NCI-H2171 (cell line): Measurements from ENCODE around the gene AKNAD1.

Experiments used
- DNase-seq: peaks from one replicate; lab custom pipeline; 2025; lab: John Stamatoyannopoulos, UW

The AKNAD1 gene

DNA sequence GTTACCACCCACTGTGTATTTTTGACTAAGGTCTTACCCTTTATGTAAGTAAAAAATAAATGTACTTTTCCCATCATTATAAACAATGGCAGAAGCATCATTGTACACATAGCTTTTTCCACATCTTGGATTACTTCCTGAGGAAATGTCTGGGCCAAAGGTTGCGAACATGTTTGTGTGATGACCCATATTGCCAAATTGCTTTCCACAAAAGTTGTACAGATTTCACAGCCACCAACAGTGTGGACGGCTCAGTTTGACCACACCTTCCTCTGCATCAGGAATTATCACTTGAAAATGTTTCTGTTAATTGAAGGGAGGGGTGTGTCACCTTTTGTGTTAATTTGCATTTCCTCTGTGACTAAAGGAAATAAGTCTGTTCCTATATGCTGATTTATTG, 25.7 kb downstream of the AKNAD1 start:
- DNase-seq = no peak

DNA sequence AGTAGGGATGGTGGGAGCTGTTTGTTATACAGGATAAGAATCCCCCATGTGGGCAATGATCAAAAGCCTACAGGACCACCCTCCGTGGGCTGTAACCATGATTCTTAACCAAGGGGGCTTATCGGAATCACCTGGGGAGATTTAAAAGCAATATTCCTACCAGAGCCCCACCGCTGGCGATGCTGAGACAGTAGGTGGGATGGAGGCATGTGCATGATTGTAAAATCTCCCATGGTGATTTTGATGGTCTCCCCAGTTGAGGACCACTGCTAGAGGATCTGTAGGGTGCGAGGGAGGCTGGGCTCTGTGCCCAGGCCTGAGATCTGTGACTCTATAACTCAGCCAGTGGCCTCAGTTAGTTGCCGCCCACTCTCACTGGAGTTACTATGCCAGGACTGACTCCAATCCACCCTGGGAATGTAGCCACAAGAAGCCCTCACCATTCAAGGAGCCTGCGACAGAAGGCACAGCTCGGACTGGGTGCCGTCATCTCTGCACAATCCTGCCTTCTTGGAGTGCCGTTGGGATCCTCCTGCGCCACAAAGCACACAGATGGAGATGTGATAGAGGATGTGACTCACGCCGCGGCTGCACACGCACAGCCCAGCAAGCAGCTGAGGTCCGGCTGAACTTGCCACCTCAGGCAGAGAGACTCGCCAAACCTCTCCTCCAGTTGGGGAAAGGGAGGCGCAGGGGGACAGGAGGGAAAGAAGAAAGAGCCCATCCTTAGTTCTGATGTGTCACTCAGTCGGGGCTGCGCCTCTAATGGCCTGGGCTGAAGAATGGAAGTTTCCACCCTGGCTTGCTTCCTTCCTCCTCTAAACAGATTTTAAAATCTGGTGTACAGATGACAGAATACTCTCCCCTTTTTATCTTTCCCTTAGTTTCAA, 26.5 kb downstream of the AKNAD1 start:
- no peak for DNase-seq

DNA sequence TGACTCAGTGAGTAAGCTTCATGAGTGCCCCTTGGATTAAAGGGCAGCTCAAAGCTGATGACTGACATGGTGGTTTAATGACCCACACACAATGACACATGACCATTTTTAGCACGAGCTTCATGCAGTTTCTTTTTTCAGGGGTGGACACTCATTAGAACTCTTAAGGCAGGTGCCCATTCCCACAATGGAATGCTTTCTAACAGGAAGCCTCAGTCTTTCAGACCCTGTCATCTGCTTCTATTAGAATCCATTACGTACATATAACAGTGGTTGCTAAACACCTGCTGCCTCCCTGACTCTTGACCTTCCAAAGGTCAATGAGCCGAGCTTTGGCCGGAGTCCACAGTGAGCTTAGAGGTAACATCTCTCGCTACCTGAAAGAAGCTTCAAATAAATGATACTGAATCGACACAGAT, 27.4 kb downstream of the AKNAD1 start:
- no peak for DNase-seq

GRCh38 chr1:108828074-108828961, 28.6 kb downstream of the AKNAD1 start:
- DNase-seq = peak; percentile 53

DNA sequence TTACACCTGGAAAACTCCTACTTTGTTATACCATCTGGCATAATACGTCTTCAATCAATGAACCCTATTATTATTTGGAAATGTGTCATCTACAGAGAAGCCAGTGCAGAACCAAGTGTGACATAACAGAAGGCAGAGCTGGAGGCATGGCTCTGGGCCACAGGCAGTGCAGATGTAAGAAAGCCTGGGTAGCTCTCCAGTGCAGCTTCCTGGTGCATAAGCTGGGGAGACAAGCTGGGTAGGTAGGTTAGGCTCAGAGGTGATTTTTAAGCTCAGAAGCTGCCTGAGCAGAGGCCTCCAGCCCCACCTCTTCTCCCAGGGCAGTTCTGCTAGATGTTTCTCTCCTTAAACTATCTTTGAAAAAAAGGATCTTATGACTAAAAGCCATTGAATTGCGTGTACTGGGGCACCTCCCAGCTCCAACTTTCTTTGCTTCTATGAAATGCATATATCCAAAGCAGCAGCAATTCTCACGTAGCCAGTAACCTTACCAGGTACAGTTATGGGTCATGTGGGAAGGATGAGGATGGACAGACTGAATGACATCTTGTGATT, 30.7 kb downstream of the AKNAD1 start:
- peak; percentile 68 for DNase-seq

- no peak for DNase-seq
Measured at GRCh38 chr1:108824051-108824450, 32.8 kb downstream of the AKNAD1 start.

DNA sequence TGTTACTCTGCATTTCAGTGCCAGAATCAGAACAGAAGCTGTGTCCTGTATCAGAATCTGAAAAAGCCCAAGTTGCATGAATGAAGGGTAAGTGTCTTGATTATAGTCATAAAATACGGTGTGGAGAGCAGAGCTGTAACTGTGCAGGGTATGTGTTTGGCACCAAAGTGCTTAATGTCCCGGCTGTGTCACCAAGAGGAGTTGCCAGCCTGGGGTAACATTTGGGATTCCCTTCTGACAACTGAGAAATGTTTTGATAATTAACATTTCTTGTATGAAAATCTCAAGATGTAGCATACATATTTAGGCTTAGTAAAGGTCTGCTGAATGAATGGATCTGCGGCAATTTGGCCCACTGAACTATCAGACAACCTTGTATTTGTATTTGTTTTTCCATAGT, 33.3 kb downstream of the AKNAD1 start:
- DNase-seq = no peak

GRCh38 chr1:108819878-108820277, 37.0 kb downstream of the AKNAD1 start:
- DNase-seq = no peak

- no peak for DNase-seq
Measured at GRCh38 chr1:108817811-108818210, 39.1 kb downstream of the AKNAD1 start.

GRCh38 chr1:108817016-108817415, 39.9 kb downstream of the AKNAD1 start:
- DNase-seq = no peak

GRCh38 chr1:108816049-108816893, 40.6 kb downstream of the AKNAD1 start:
- peak; percentile 79 for DNase-seq

- DNase-seq = no peak
Measured at GRCh38 chr1:108815566-108815965, 41.3 kb downstream of the AKNAD1 start.

- DNase-seq = no peak
Measured at GRCh38 chr1:108814343-108815125, 42.4 kb downstream of the AKNAD1 start.

DNA sequence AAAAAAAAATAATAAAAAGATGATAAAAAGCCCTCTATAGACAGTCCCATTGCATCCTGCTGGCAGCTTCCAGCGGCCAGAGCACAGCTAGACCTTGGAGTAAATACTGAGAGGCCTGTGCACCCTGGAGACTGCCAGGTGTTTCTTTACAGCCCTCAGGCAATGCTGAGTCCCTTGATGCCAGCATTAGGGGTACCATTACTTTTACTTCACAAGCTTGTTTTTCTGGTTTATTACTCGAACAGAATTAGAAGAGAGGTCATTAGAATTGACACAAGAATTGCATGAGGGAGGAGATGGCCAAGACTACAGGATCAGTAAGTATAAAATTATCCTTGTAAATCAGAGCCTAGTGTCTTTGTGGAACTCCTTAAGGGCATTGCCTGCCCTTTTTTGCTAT, 43.6 kb downstream of the AKNAD1 start:
- no peak for DNase-seq

DNA sequence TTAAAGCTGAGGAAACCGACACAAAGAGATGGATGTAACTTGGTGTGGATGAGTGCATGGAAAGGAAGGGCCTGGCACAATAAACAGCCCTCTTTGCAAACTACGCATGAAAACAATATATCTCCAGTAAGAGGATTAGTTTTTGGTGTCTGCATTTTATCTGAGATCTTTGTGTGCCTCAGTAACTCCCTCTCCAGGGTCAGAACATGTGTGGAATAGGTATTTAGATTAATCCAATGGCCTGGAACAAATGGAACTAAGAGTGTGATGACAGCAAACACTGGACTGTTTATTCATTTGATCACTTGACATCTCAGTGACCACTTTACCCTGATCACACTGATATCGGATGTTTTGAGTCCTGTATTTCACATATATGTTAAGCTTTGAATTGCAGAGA, 45.3 kb downstream of the AKNAD1 start:
- DNase-seq = no peak

GRCh38 chr1:108808438-108808837, 48.5 kb downstream of the AKNAD1 start:
- no peak for DNase-seq

- DNase-seq = no peak
Measured at GRCh38 chr1:108803548-108803947, 53.3 kb downstream of the AKNAD1 start.

DNA sequence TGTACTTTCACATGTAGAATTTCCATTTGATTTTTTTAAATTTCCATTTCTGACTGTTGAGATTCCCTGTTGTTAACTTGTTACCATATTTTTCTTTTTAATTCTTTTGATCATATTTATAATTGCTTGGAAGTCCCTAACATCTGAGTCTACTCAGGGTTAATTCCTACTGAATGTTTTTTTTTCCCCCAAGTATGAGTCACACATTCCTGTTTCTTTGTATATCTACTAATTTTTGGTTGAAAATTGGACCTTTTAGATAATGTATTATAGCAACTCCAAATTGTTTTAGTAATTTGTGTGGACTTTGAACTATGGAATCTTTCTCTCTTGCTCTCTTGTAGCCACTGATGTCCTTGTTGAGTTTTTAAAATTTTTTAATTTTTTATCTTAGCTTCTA, 55.8 kb downstream of the AKNAD1 start:
- no peak for DNase-seq

GRCh38 chr1:108799001-108799400, 57.9 kb downstream of the AKNAD1 start:
- no peak for DNase-seq

GRCh38 chr1:108792420-108792819, 64.5 kb downstream of the AKNAD1 start:
- DNase-seq = no peak

DNA sequence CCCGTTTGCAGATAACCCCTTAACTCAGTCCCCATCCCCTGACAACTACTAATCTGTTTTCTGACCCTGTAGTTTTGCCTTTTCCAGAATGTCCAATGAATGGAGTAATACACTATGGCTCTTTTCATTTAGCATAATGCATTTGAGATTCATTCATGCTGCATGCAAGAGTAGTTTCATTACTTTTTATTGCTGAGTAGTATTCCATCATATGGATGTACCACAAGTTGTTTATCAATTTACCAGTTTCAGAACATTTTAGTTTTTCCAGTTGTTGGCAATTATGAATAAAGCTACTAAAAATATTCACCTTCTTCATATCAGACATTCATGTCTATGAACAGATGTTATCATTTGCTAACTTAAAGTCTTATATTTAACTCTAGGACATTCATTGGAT, 65.1 kb downstream of the AKNAD1 start:
- DNase-seq = no peak
